ENCODE measurements around the gene KRTAP4-16.
"Not testable (repeated sequence)": the region's sequence is repeated elsewhere in the genome, so short reads cannot be mapped to it uniquely, and the experiment has no call there.

Gene KRTAP4-16

DNA sequence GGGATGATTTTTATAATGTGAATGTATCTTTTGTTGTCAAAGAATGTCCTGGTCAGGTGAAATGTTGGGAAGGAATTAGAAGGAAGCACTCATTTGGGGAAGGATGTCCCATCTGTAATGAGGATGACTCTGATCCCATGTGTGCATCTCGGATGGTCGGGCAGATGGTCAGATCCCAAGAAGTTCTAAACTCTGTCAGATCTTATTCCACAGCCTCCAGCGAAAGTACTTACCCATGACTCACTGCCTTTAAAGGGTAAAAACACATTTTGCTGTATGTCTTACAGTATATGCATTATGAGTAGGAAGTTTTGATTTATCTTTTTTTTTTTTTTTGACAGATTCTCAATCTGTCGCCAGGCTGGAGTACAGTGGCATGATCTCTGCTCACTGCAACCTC, 16.7 kb upstream of the KRTAP4-16 start:
- DNase-seq = no peak

DNA sequence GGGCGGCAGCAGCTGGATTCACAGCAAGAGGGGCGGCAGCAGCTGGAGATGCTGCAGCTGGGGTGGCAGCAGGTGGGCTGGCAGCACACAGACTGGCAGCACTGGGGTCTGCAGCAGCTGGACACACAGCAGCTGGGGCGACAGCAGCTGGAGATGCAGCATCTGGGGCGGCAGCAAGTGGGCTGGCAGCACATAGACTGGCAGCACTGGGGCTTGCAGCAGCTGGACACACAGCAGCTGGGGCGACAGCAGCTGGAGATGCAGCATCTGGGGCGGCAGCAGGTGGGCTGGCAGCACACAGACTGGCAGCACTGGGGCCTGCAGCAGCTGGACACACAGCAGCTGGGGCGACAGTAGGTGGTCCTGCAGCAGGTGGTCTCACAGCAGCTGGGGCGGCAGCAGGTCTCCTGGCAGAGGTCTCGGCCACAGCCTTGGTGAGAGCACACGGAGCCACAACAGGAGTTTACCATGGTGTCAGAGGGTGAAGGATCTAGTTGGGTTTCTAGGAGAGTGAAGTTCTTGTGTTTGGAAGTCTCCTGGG, 15.9 kb upstream of the KRTAP4-16 start, which contains the start of gene KRTAP4-11:
Gene KRTAP4-11, minus strand, starts transcription at position 528 of the 541 bp plus-strand sequence. Its CDS starts 58 bp downstream, at position 470.
- not testable (repeated sequence) for DNase-seq

DNA sequence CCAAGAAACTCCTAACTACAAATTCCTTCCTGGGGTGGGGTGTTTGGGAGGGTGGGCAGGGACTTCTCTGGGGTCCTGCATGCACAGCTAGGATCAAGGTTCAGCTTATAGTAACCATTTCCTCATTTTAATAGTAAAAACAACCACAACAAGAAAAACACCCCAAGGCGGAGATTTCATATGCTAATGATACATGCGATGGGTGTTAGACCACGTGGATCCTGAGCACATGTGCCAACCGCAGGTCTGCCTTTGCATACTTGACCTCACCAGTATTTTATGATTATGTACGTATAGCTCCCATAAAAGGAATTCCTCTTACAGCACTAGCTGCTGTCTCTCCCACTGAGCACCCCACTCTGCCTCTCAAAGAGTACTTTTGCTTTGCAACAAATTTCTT, 14.3 kb upstream of the KRTAP4-16 start:
- DNase-seq = no peak

DNA sequence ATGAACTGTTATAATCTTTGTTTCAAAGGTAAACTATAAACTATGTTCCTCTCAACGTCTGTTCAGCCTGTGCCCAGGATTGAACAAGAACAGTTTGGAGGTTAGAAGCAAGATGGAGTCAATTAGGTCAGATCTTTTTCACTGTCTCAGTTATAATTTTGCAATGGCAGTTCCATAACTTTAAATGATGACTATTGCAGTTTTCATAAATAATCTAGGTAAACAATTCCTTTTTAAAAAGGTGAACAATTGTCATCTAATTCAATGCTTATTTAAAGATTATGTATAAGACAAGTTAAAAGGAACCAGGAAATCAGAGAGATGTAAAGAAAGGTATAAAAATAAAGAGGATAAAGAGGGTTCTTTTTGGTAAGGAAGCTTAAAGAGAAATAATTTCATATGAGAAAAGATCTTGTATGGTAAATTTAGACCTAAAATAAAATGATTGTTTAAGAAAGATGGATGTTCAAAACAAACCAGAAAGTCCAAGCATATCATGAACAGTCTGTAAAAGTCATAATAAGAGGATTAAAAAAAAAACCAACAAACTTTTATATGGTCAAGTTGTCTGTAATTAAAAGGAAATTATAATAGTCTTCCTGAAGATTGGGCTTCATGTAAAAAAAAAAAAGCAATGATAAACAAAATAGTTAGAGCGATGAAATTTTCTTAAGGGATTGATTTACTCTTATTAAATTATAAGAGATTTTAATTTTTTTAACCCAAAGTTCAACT, 9.3 kb upstream of the KRTAP4-16 start:
- DNase-seq = no peak

DNA sequence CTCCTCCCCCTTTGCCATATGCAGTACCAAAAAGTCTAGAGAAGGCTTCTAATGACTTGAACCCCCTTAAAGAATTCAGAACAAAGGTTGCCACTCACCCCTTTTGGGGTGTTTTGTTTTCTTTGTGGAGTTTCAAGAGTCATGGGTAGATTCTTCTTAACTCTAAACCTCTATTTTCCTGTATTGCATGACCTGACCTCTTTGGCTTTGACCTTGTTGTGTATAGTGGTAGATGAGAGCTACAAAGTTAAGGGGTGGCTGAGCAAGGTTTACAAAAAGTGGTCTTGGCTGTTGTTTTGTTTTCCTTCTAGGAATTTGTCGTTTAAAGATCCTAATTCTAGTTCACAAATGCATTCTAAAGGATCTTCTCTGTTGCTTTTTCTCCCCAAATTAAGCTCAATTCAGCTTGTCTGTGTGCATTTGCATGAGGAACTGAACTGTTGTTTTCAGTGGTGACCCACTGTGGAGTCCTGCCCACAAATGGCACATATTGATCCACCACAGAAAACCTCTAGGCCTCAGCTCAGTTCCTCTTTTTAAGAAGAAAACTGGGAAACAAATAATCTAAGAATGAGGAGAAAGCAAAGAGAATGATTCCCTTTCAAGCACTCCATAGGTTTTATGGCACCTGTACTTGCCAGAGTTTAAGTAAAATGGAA, 6.8 kb upstream of the KRTAP4-16 start:
- not testable (repeated sequence) for DNase-seq

- no peak for DNase-seq
These were observed 6.0 kb upstream of the KRTAP4-16 start for GRCh38 chr17:41107941-41108450.

GRCh38 chr17:41105347-41105746, 3.3 kb upstream of the KRTAP4-16 start, which contains the start of gene KRTAP4-9:
KRTAP4-9 (plus strand) TSS chr17:41105389; CDS start chr17:41105389, 0 bp downstream.
- DNase-seq = not testable (repeated sequence)

DNA sequence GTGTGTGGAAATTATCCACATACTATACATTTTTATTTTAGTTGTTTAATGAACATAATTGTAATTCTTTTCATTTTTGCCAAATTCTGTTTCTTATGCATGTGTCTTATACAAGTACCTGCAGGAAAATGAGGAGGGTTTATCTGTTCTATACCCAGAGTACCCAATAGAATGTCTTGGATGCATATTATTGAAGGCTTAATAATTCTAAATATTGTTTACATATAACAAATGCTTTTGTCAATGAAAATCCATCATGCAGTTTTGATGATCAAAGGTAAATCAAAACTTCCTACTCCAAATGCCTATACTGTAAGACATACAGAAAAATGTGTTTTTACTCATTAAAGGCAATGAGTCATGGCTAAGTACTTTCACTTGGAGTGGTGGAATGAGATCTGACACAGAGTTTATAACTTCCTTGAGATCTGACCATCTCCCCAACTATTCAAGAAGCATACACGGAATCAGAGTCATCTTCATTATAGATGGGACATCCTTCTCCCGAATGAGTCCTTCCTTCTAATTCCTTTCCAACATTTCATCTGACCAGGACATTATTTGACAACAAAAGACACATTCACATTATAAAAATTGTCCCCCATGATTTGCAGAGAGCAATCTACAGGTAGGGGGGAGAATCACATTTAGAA, 2.5 kb upstream of the KRTAP4-16 start:
- not testable (repeated sequence) for DNase-seq

DNA sequence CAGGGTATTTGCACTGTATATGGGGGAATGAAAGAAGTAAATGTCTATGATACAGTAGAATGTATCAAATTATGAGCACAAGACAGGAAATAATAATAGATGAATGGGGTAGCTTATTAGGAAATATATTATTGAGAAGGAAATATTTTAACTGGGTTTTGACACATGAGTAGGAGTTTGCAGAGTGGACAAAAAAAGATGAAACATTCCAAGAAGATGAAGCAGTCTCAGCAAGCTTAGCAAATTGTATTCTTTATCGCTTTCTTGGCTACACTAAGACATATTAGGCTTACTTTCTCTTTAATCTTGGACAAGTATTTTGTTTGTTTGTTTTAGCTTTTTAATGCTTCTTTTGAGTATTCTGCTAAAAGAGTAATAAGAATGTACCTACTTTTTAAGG, 1.9 kb upstream of the KRTAP4-16 start:
- DNase-seq = no peak

DNA sequence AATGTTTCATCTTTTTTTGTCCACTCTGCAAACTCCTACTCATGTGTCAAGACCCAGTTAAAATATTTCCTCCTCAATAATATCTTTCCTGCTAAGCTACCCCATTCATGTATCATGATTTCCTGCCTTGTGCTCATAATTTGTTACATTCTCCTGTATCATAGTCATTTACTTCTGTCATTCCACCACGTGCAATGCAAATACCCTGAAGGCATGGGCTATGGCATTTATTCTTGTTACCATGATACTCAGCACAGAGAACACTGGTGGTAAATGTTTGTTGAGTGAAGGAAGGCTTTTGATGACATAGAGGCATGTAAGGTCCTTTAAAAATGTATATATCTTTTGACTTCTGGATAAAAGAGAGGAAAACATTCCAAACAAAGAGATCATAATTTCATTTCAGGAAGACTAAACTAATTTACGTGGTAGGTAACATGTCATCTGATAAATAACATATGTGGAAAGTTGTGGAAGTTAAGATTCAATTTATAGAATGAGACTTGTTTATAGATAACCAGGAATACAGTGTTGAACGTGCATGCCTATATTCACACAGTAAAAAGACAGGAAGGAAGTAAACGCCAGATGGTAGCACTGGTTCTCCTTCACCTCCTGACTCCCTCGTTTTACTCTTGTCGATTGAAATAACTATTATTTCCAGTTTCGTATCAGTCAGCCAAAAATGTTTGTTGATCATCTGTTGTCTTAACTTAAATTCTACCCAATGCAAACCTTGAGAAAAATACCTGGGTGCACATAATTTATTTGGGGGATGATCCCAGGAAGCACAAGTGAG, 2.1 kb downstream of the KRTAP4-16 start:
- DNase-seq = not testable (repeated sequence)

- no peak for DNase-seq
These were observed 3.5 kb downstream of the KRTAP4-16 start for GRCh38 chr17:41098481-41098880.

DNA sequence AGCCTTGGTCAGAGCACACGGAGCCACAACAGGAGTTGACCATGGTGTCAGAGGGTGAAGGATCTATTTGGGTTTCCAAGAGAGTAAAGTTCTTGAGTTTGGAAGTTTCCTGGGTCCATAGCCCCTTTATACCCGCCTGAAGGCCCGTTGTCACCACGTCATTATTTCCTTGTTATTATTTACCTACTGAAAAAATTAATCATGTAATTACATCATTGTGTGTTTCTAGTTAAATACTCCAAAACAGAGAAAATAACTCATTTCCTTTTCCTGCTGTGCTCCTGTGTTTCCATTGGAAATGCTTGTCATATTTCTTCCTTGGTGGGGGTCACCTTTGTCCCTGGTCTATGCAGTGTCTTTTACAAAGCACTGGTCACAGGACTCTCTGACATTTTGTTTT, 4.0 kb downstream of the KRTAP4-16 start, which contains the start of gene KRTAP4-8:
Gene KRTAP4-8, minus strand, starts transcription at position 101 of the 400 bp plus-strand sequence. Its CDS starts 58 bp downstream, at position 43.
- DNase-seq = no peak

DNA sequence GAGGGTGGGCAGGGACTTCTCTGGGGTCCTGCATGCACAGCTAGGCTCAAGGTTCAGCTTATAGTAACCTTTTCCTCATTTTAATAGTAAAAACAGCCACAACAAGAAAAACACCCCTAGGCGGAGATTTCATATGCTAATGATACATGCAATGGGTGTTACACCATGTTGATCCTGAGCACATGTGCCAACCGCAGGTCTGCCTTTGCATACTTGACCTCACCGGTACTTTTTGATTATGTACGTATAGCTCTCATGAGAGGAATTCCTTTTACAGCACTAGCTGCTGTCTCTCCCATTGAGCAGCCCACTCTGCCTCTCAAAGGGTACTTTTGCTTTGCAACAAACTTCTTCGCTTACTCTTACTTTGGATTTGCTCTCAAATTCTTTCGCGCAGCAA, 6.0 kb downstream of the KRTAP4-16 start:
- no peak for DNase-seq

DNA sequence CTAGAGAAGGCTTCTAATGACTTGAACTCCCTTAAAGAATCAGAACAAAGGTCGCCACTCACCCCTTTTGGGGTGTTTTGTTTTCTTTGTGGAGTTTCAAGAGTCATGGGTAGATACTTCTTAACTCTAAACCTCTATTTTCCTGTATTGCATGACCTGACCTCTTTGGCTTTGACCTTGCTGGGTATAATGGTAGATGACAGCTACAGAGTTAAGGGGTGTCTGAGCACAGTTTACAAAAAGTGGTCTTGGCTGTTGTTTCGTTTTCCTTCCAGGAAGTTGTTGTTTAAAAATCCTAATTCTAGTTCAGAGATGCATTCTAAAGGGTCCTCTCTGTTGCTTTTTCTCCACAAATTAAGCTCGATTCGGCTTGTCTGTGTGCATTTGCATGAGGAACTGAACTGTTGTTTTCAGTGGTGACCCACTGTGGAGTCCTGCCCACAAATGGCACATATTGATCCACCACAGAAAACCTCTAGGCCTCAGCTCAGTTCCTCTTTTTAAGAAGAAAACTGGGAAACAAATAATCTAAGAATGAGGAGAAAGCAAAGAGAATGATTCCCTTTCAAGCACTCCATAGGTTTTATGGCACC, 13.2 kb downstream of the KRTAP4-16 start:
- DNase-seq = not testable (repeated sequence)

DNA sequence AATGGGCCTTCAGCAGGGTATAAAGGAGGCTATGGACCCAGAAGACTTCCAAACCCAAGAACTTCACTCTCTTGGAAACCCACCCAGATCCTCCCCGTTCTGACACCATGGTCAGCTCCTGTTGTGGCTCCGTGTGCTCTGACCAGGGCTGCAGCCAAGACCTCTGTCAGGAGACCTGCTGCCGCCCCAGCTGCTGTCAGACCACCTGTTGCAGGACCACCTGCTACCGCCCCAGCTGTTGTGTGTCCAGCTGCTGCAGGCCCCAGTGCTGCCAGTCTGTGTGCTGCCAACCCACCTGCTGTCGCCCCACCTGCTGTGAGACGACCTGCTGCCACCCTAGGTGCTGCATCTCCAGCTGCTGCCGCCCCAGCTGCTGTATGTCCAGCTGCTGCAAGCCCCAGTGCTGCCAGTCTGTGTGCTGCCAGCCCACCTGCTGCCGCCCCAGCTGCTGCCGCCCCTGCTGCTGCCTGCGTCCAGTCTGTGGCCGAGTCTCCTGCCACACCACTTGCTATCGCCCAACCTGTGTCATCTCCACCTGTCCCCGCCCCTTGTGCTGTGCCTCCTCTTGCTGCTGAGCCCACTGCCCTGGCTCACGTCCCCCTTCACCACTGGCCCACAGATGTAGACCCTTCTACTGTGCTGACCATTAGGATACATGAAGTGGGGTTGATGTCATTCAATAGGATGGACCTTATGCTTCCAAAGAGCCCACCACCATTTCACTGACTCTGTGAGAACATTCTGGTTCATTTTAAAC, 17.7 kb downstream of the KRTAP4-16 start, which contains the start of gene KRTAP4-7:
Gene KRTAP4-7, plus strand, starts transcription at position 51 of the 757 bp plus-strand sequence. Its CDS starts 57 bp downstream, at position 108.
- not testable (repeated sequence) for DNase-seq

DNA sequence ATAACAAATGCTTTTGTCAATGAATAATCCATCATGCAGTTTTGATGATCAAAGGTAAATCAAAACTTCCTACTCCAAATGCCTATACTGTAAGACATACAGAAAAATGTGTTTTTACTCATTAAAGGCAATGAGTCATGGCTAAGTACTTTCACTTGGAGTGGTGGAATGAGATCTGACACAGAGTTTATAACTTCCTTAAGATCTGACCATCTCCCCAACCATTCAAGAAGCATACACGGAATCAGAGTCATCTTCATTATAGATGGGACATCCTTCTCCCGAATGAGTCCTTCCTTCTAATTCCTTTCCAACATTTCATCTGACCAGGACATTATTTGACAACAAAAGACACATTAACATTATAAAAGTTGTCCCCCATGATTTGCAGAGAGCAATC, 18.6 kb downstream of the KRTAP4-16 start:
- DNase-seq = not testable (repeated sequence)

DNA sequence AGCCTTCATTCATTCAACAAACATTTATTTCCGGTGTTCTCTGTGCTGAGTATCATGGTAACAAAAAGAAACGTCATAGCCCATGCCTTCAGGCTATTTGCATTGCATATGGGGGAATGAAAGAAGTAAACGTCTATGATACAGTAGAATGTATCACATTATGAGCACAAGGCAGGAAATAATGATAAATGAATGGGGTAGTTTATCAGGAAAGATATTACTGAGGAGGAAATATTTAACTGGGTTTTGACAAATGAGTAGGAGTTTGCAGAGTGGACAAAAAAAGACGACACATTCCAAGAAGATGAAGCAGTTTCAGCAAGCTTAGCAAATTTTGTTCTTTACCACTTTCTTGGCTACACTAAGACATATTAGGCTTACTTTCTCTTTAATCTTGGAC, 19.4 kb downstream of the KRTAP4-16 start:
- no peak for DNase-seq

DNA sequence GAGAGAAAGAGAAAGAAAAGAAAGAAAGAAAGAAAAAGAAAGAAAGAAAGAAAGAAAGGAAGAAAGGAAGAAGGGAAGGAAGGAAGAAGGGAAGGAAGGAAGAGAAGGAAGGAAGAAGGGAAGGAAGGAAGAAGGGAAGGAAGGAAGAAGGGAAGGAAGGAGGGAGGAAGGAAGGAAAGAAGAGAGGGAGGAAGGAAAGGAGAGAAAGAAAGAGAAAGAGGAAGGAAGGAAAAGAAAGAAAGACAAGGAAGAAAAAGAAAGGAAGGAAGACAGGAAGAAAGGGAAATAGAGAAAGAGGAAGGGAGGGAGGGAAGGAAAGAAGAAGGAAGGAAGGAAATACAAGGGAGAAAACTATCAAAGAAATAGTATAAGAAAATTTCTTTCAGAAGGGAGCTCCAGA, 25.2 kb downstream of the KRTAP4-16 start:
- no peak for DNase-seq

GRCh38 chr17:41073676-41074075, 28.3 kb downstream of the KRTAP4-16 start:
- no peak for DNase-seq

- no peak for DNase-seq
These were observed 30.2 kb downstream of the KRTAP4-16 start for GRCh38 chr17:41071606-41072360.

Measured in hippocampal formation (tissue), 2 donors.